Osteocyte (in vitro differentiated cells): ENCODE data around the gene DCDC2. TPM values are rescaled to one million over a fixed set of nuclear protein-coding genes. Genes with fewer than 3 reads are reported as not detected.

Experiments used
- DNase-seq: peaks from one replicate; pipeline ENCODE4 v3.0.0; 2021; ENCODE audit warnings: mixed read lengths; ENCODE audit not compliant: unreplicated experiment; ENCODE audit errors: extremely low spot score
- H3K27ac Mint-ChIP-seq: one replicate; pipeline ENCODE4 v1.8.0; 2021; ENCODE audit warnings: mild to moderate bottlenecking, mixed read lengths; ENCODE audit not compliant: unreplicated experiment
- H3K27me3 Mint-ChIP-seq: one replicate; pipeline ENCODE4 v1.8.0; 2021; ENCODE audit warnings: mixed read lengths; ENCODE audit not compliant: unreplicated experiment
- H3K36me3 Mint-ChIP-seq: one replicate; pipeline ENCODE4 v1.8.0; 2021; ENCODE audit warnings: mixed read lengths; ENCODE audit not compliant: unreplicated experiment
- H3K4me1 Mint-ChIP-seq: one replicate; pipeline ENCODE4 v1.8.0; 2021; ENCODE audit warnings: mixed read lengths; ENCODE audit not compliant: unreplicated experiment
- H3K4me3 Mint-ChIP-seq: one replicate; pipeline ENCODE4 v1.8.0; 2021; ENCODE audit warnings: mild to moderate bottlenecking, moderate library complexity, mixed read lengths; ENCODE audit not compliant: unreplicated experiment
- H3K9me3 Mint-ChIP-seq: one replicate; pipeline ENCODE4 v1.8.0; 2021; ENCODE audit warnings: mixed read lengths; ENCODE audit not compliant: unreplicated experiment
- CTCF ChIP-seq: fragments of 200-600 bp; sonication (generic); IDR thresholded peaks from 2 replicates; pipeline ENCODE4 v1.5.0; 2021; ENCODE audit warnings: antibody characterized with exemption, mild to moderate bottlenecking, moderate library complexity
- total RNA-seq: library from RNA; stranded (reverse); gene quantifications from 2 replicates; pipeline ENCODE4 v1.2.1, GENCODE V29; 2021

Gene DCDC2
- total RNA-seq, 1 donor from 2014 or later = 1.0 TPM

- H3K27me3 Mint-ChIP-seq = no peaks in the 10 kb centered on the region
- no peak overlapping the region for H3K27ac Mint-ChIP-seq
- H3K4me3 Mint-ChIP-seq = no peak overlapping the region
- H3K36me3 Mint-ChIP-seq = no peaks in the 10 kb centered on the region
- no peak for DNase-seq
- no peaks in the 10 kb centered on the region for H3K4me1 Mint-ChIP-seq
- peaks cover 10% of the 10 kb centered on the region for H3K9me3 Mint-ChIP-seq
- no peak for TF ChIP-seq CTCF
Observed at GRCh38 chr6:24139639-24140038, 218.2 kb downstream of the DCDC2 start.

- Mint-ChIP-seq H3K4me1 (no peaks in the 10 kb centered on the region), H3K9me3 (peaks cover 6% of the 10 kb centered on the region), H3K27me3 (no peaks in the 10 kb centered on the region), H3K36me3 (no peaks in the 10 kb centered on the region), H3K27ac (no peak overlapping the region), H3K4me3 (no peak overlapping the region)
- TF ChIP-seq CTCF = no peak
- no peak for DNase-seq
Observed at GRCh38 chr6:24139080-24139479, 218.8 kb downstream of the DCDC2 start.

- Mint-ChIP-seq H3K27me3 (no peaks in the 10 kb centered on the region), H3K4me1 (no peaks in the 10 kb centered on the region), H3K27ac (no peak overlapping the region), H3K36me3 (no peaks in the 10 kb centered on the region), H3K9me3 (no peaks in the 10 kb centered on the region), H3K4me3 (no peak overlapping the region)
- DNase-seq = no peak
- no peak for TF ChIP-seq CTCF
Observed at GRCh38 chr6:24131751-24132150, 226.1 kb downstream of the DCDC2 start.

GRCh38 chr6:24127316-24127715 lies 230.5 kb downstream of the DCDC2 start:
- Mint-ChIP-seq H3K4me3 (no peak overlapping the region), H3K36me3 (no peaks in the 10 kb centered on the region), H3K27ac (no peak overlapping the region), H3K27me3 (peaks cover 3% of the 10 kb centered on the region), H3K9me3 (no peaks in the 10 kb centered on the region), H3K4me1 (peaks cover 5% of the 10 kb centered on the region)
- DNase-seq = no peak
- no peak for TF ChIP-seq CTCF

- H3K9me3 Mint-ChIP-seq = no peaks in the 10 kb centered on the region
- no peak for TF ChIP-seq CTCF
- H3K27me3 Mint-ChIP-seq = peaks cover 3% of the 10 kb centered on the region
- H3K4me3 Mint-ChIP-seq = no peak overlapping the region
- peaks cover 5% of the 10 kb centered on the region for H3K4me1 Mint-ChIP-seq
- no peak for DNase-seq
- no peak overlapping the region for H3K27ac Mint-ChIP-seq
- H3K36me3 Mint-ChIP-seq = no peaks in the 10 kb centered on the region
Observed at GRCh38 chr6:24126586-24127192, 231.2 kb downstream of the DCDC2 start.
